Calu3 (cell line): ENCODE measurements around the gene RAI2. TPM values are rescaled to one million over a fixed set of nuclear protein-coding genes. Genes with fewer than 3 reads are reported as not detected.
"Not testable (repeated sequence)": the region's sequence is repeated elsewhere in the genome, so short reads cannot be mapped to it uniquely, and the experiment has no call there.

ENCODE experiments used
- BruUV-seq: library from RNA; stranded (reverse); fragments of 400-500 nt; replicated peaks from 2 replicates; lab custom pipeline; 2021; lab: Mats Ljungman, UMichigan
- CTCF ChIA-PET: fragments of 300-600 bp; sonication (Branson Sonifier 250); formaldehyde crosslinking; loops from one replicate; lab custom pipeline; 2022; ENCODE audit warnings: antibody characterized with exemption; lab: Charles Lee
- DNase-seq: peaks from one replicate; pipeline ENCODE4 v3.0.0; 2022
- H3K27ac Mint-ChIP-seq: one replicate; pipeline ENCODE4 v1.8.0; 2022; ENCODE audit warnings: mixed read lengths; ENCODE audit not compliant: unreplicated experiment
- H3K27me3 Mint-ChIP-seq: one replicate; pipeline ENCODE4 v1.8.0; 2022; ENCODE audit warnings: mixed read lengths; ENCODE audit not compliant: unreplicated experiment
- H3K36me3 Mint-ChIP-seq: one replicate; pipeline ENCODE4 v1.8.0; 2022; ENCODE audit warnings: mild to moderate bottlenecking, moderate library complexity, mixed read lengths; ENCODE audit not compliant: insufficient read depth, unreplicated experiment
- H3K4me1 Mint-ChIP-seq: one replicate; pipeline ENCODE4 v1.8.0; 2022; ENCODE audit warnings: mild to moderate bottlenecking, low read depth, mixed read lengths; ENCODE audit not compliant: unreplicated experiment
- H3K4me3 Mint-ChIP-seq: one replicate; pipeline ENCODE4 v1.8.0; 2022; ENCODE audit warnings: mild to moderate bottlenecking, low read depth, moderate library complexity, mixed read lengths; ENCODE audit not compliant: unreplicated experiment
- H3K9me3 Mint-ChIP-seq: one replicate; pipeline ENCODE4 v1.8.0; 2022; ENCODE audit warnings: low read depth, mixed read lengths; ENCODE audit not compliant: unreplicated experiment
- CTCF ChIP-seq: fragments of 200-600 bp; IDR thresholded peaks from one replicate; pipeline ENCODE4 v1.8.0; 2022; ENCODE audit warnings: antibody characterized with exemption; ENCODE audit not compliant: unreplicated experiment
- intact Hi-C: fragments of 100-400 bp; cut with micrococcal nuclease; formaldehyde crosslinking; loops from one replicate; pipeline ENCODE4 v1.10.0; 2022; ENCODE audit not compliant: unreplicated experiment
- total RNA-seq: library from RNA; stranded (reverse); gene quantifications from 2 replicates; pipeline ENCODE4 v1.2.3, GENCODE V29; 2022

The RAI2 gene
- total RNA-seq, 1 experiment from 2014 or later = 0.33 TPM

GRCh38 chrX:17792826-17793225 lies 68.3 kb downstream of the RAI2 start:
- Mint-ChIP-seq H3K27me3 (peaks cover 67% of the 10 kb centered on the region), H3K4me1 (no peaks in the 10 kb centered on the region), H3K9me3 (no peaks in the 10 kb centered on the region), H3K27ac (no peak overlapping the region), H3K36me3 (no peaks in the 10 kb centered on the region), H3K4me3 (no peak overlapping the region)
- DNase-seq = no peak
- no TSS peak for BruUV-seq
- CTCF ChIA-PET = interaction anchor here (0.6 kb wide), 1 partner anchor 302 kb away, joined by 9 read pairs; no protein-coding TSS in a partner anchor
- intact Hi-C loops = no loop called here
- no peak for TF ChIP-seq CTCF

GRCh38 chrX:17788956-17789562 lies 72.0 kb downstream of the RAI2 start:
- H3K9me3 Mint-ChIP-seq = no peaks in the 10 kb centered on the region
- DNase-seq = no peak
- H3K4me3 Mint-ChIP-seq = no peak overlapping the region
- H3K4me1 Mint-ChIP-seq = no peaks in the 10 kb centered on the region
- CTCF ChIA-PET = no interaction called here
- intact Hi-C loops = no loop called here
- peaks cover 6% of the 10 kb centered on the region for H3K36me3 Mint-ChIP-seq
- no peak for TF ChIP-seq CTCF
- H3K27me3 Mint-ChIP-seq = peaks cover 41% of the 10 kb centered on the region
- H3K27ac Mint-ChIP-seq = no peak overlapping the region
- BruUV-seq = no TSS peak

GRCh38 chrX:17788439-17788838 lies 72.7 kb downstream of the RAI2 start:
- no peaks in the 10 kb centered on the region for H3K4me1 Mint-ChIP-seq
- DNase-seq = peak; percentile 39
- no peaks in the 10 kb centered on the region for H3K9me3 Mint-ChIP-seq
- peak; percentile 81 for TF ChIP-seq CTCF
- BruUV-seq = no TSS peak
- no peak overlapping the region for H3K4me3 Mint-ChIP-seq
- peaks cover 6% of the 10 kb centered on the region for H3K36me3 Mint-ChIP-seq
- CTCF ChIA-PET = no interaction called here
- H3K27me3 Mint-ChIP-seq = peaks cover 35% of the 10 kb centered on the region
- no peak overlapping the region for H3K27ac Mint-ChIP-seq
- intact Hi-C loops = no loop called here

GRCh38 chrX:17787557-17787956 lies 73.5 kb downstream of the RAI2 start:
- CTCF ChIA-PET = no interaction called here
- Mint-ChIP-seq H3K4me1 (no peaks in the 10 kb centered on the region), H3K9me3 (no peaks in the 10 kb centered on the region), H3K27me3 (peaks cover 26% of the 10 kb centered on the region), H3K27ac (no peak overlapping the region), H3K36me3 (peaks cover 6% of the 10 kb centered on the region), H3K4me3 (peak overlapping the region; percentile 79)
- no TSS peak for BruUV-seq
- no peak for DNase-seq
- intact Hi-C loops = no loop called here
- TF ChIP-seq CTCF = no peak

GRCh38 chrX:17786554-17787347 lies 74.3 kb downstream of the RAI2 start:
- intact Hi-C loops, H3K27ac Mint-ChIP-seq, H3K9me3 Mint-ChIP-seq, BruUV-seq, H3K36me3 Mint-ChIP-seq, H3K4me1 Mint-ChIP-seq, CTCF ChIA-PET, DNase-seq: not testable (repeated sequence)
- H3K4me3 Mint-ChIP-seq = peak overlapping the region; percentile 79
- H3K27me3 Mint-ChIP-seq = peaks cover 18% of the 10 kb centered on the region
